ENCODE measurements around the gene PHF21A.

DNA sequence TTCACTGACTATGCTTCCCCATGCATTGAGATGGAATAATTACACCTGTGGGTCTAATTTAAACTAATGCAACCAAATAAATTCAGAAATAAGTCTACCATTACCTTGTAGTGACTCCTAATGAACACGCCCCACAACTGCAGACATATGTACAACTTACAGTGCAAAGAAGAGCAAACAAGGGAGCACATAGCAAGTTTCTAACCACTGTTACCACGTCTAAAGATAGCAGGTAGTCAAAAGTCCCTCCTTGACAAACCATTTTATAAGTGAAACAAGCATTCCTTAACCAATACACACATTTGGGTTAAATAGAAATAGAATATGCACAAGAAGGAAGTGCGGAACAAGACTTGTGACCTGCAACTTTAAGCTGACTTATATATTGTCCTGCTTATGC lies 20.6 kb downstream of the PHF21A start:
- TF ChIP-seq, protein P1, sequence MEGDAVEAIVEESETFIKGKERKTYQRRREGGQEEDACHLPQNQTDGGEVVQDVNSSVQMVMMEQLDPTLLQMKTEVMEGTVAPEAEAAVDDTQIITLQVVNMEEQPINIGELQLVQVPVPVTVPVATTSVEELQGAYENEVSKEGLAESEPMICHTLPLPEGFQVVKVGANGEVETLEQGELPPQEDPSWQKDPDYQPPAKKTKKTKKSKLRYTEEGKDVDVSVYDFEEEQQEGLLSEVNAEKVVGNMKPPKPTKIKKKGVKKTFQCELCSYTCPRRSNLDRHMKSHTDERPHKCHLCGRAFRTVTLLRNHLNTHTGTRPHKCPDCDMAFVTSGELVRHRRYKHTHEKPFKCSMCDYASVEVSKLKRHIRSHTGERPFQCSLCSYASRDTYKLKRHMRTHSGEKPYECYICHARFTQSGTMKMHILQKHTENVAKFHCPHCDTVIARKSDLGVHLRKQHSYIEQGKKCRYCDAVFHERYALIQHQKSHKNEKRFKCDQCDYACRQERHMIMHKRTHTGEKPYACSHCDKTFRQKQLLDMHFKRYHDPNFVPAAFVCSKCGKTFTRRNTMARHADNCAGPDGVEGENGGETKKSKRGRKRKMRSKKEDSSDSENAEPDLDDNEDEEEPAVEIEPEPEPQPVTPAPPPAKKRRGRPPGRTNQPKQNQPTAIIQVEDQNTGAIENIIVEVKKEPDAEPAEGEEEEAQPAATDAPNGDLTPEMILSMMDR (conservative IDR thresholded peaks at IDR 0.05 in 1 of 2, IDR thresholded peaks at IDR 0.05 in 1 of 2; ENCODE audit: extremely low read depth in 1 of 2, insufficient read depth in 1 of 2, low read depth in 1 of 2, low read length in 2 of 2), result no peak
- no peak for TF ChIP-seq EZH2 (IDR thresholded peaks at IDR 0.05; ENCODE audit: borderline replicate concordance, low read length)

Data from mammary epithelial cell (primary cell).